Measurements from ENCODE around the gene ZC3H15. TPM values are rescaled to one million over a fixed set of nuclear protein-coding genes. Genes with fewer than 3 reads are reported as not detected.

The ZC3H15 gene
- total RNA-seq, 4 donors from 2014 or later: 47.8 to 99.9 (median 66.0) TPM

DNA sequence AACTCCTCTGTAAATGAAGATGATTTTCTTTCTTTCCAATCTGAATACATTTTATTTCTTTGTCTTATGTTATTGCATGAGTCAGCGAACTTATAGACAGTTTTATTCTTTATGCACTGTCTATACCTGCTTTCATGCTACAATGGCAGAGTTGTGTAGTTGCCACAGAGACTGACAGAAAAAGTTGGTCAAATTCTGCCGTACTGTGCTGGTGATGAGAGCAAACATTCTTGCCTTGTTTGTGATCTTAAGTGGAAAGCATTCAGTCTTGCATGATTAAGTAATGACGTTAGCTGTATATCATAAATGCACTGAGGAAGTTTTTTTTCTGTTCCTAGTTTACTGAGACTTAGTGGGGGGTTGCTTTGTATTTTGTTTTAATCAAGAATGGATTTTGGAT is 32.9 kb downstream of the ZC3H15 start:
- TF ChIP-seq CTCF (IDR thresholded peaks at IDR 0.05; ENCODE audit: low read depth): no peak

DNA sequence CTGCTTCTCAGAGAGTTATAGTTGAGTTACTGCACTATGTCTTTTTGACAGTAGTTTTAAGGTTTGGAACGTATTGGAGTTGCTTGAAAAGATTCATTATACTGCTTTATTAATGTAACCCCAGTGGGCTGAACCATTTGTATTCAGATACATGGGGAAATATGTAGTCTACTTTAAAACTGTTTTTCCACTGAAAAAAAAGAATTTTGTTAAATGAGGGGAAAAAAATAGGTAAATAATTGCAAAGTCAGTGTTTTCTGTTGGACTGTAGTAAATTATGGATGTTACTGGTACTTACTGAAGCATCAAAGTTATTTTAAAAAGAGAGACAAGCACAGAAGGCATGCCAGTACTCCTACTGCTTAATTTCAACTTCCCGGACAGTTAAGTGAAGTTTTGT is 36.4 kb downstream of the ZC3H15 start:
- no peak for TF ChIP-seq CTCF (IDR thresholded peaks at IDR 0.05; ENCODE audit: low read depth)

GRCh38 chr2:186523791-186524190 is 37.7 kb downstream of the ZC3H15 start:
- no peak for TF ChIP-seq CTCF (IDR thresholded peaks at IDR 0.05; ENCODE audit: low read depth)

DNA sequence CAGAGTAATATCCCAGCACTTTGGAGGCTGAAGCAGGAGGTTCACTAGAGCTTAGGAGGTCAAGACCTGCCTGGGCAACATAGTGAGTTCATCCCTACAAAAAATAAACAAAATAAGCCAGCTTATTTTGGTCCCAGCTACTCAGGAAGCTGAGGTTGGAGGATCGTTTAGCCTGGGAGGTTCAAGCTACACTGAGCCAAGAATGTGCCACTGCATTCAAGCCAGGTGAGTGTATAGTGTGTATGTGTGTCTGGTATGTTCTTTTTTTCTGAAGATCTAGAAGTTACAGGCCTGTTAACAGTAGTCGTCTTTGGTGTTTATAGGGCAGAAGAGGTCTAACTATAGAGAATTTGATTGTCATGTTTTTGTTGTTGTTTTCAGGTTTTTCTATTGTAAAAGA is 40.2 kb downstream of the ZC3H15 start:
- TF ChIP-seq CTCF (IDR thresholded peaks at IDR 0.05; ENCODE audit: low read depth): no peak

GRCh38 chr2:186530314-186530713 is 44.3 kb downstream of the ZC3H15 start:
- no peak for TF ChIP-seq CTCF (IDR thresholded peaks at IDR 0.05; ENCODE audit: low read depth)

GRCh38 chr2:186531257-186531775 is 45.3 kb downstream of the ZC3H15 start:
- no peak for TF ChIP-seq CTCF (IDR thresholded peaks at IDR 0.05; ENCODE audit: low read depth)

DNA sequence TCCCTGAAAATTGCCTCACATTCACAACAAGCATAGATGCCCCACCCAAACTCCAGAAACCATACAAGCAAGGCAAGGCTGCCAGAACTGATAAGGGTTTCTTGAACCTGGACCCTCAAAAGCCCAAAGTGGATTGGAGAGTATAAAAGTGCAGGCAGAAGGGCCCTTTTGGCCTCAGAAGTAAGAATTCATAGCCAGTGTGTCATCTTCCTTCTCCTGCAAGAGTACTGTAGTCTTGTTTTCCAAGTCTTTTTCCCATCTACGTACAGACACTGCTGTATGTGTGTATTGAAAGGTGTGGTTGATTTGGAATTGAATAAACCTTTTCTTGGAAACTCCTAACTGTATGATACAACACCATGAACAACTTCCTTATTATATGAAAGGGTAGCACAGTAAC is 46.8 kb downstream of the ZC3H15 start:
- TF ChIP-seq CTCF (IDR thresholded peaks at IDR 0.05; ENCODE audit: low read depth): no peak
